ENCODE results near the gene C6orf89.

The C6orf89 gene, protein sequence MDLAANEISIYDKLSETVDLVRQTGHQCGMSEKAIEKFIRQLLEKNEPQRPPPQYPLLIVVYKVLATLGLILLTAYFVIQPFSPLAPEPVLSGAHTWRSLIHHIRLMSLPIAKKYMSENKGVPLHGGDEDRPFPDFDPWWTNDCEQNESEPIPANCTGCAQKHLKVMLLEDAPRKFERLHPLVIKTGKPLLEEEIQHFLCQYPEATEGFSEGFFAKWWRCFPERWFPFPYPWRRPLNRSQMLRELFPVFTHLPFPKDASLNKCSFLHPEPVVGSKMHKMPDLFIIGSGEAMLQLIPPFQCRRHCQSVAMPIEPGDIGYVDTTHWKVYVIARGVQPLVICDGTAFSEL

DNA sequence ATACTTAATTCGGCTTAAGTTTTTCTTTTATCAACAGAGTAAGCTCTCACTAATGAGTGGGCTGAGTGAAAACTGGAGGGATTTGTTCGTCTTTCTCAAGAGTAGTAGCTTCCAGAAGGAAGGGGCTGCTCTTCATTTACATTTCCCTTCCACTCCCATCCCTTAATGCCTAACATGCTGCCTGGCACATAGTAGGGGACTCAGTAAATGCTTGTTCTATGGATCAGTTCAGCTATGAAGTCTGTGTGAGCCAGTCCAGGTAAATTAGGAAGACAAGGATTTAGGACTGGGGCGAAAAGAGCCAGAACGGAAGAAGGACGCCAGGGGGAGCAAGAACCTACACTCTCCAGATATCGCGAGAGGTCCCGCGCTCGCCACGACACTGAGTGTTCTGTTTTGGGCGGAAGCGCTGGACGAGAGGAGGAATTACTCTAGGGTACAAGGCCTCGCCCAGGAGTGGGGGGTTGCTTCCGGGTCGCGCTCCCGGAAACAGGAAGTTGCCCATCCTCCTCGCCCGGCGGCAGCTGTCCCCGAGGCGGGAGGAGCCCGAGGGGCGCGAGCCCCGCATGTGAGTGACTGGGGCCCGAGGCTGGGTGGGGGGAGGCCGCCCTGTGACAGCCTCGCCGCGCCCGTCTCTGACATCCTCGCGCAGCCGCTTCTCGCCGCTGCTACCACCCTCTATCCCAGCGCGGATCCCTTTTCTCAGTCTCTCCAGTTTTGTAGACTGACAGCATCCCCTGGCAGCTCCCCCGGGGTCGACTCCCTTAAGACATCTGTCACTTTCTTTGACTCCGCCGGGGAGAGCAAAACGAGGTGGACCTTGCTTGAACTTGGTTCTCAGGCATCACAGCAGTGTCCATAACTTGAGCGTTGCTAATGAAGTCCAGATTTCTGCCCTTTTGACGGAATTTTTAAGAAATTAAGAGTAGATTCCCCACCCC, at the start of gene C6orf89:
Gene C6orf89, plus strand, starts transcription at position 492 of the 941 bp plus-strand sequence. CDS start 13,493 bp downstream, outside the sequence.
- peaks cover 0 to 7% (median 0%) of the 10 kb centered on the region in 11 experiments; a peak in 2 of 22 replicates for H4K20me1 ChIP-seq
- peak within 1 kb of the TSS; percentile 79 to 90 (median 86) for H3K9ac ChIP-seq
- peaks cover 0 to 8% (median 4%) of the 10 kb centered on the region in 11 experiments; a peak in 10 of 22 replicates for H3K9me3 ChIP-seq (replicated peaks in 1 of 11)
- H3K4me3 ChIP-seq: peak within 1 kb of the TSS; percentile 67 to 94 (median 80)
- H3K4me1 ChIP-seq: peaks cover 15 to 23% (median 20%) of the 10 kb centered on the region in 10 experiments
- no peaks in the 10 kb centered on the region for H3K27me3 ChIP-seq
- peak within 1 kb of the TSS; percentile 74 to 87 (median 83) for H3K27ac ChIP-seq
- 0 out of 22 replicates have a peak, but pooled peaks cover 0 to 4% (median 0%) of the 10 kb centered on the region in 11 experiments for H3K36me3 ChIP-seq
- H3K4me2 ChIP-seq: peak within 1 kb of the TSS; percentile 76 to 94 (median 81)
- no peak for TF ChIP-seq Cebpa-rat (IDR thresholded peaks at IDR 0.05)

DNA sequence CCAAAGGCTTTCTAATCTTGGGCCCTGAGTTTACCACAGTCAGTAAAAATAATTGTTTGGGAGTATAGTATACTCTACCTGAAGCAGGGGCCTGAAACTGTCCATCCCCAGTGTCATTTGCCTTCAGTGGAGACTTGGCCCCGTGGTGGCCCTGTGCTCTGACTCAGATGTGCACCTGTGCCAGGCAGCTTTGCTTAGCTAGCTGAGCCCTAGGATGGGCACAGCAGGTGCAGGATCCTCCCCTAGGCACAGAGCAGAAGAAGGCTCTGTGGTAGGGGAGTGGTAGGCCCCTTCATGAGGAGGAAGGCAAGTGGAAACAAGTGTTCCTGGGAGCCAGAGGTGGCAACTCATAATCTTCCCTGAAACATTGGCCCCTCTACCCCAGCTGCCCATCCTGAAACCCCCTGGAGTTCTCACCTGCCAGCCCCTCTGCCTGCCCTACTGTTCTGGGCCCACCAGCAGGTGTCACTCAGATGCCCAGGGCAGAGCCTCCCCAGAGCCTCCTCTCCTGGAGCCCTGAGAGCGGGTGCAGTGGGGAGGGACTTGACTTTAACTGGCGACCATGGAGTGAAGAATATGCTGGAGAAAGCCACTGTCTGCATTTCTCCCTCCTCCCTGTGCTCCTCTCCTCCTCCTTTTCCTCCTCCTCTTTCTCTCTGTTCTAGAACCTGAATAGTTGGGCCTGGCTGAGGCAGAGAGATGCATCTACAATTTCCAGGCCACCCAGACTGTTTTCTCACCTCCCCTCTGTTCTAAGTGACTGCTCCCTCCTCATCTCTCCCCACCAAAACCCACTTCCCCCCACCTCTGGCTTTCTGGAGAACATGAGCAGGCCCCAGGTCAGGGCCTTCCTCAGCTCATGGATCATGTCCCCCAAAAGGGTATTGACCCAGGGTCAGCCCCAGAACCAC, 49.4 kb upstream of the C6orf89 start:
- peaks cover 0 to 18% (median 13%) of the 10 kb centered on the region in 11 experiments; a peak in 11 of 22 replicates for H3K9me3 ChIP-seq (replicated peaks in 1 of 11)
- H3K27ac ChIP-seq: no peak overlapping the region
- no peak overlapping the region for H3K4me3 ChIP-seq
- no peaks in the 10 kb centered on the region for H3K36me3 ChIP-seq
- H3K9ac ChIP-seq: no peak overlapping the region
- peaks cover 46 to 67% (median 59%) of the 10 kb centered on the region in 11 experiments for H3K27me3 ChIP-seq
- H4K20me1 ChIP-seq: peaks cover 0 to 38% (median 19%) of the 10 kb centered on the region in 11 experiments; a peak in 15 of 22 replicates
- no peak for TF ChIP-seq Cebpa-rat (IDR thresholded peaks at IDR 0.05)
- peak overlapping the region in 2 of 11 experiments; percentile 2 to 11; a peak in 3 of 22 replicates for H3K4me2 ChIP-seq
- H3K4me1 ChIP-seq: peaks cover 17 to 59% (median 47%) of the 10 kb centered on the region in 10 experiments

GRCh38 chr6:36837022-36837339, 48.8 kb upstream of the C6orf89 start:
- Histone ChIP-seq H3K4me2 (peak overlapping the region in 2 of 11 experiments; percentile 2 to 11; a peak in 2 of 22 replicates), H3K27me3 (peaks cover 53 to 73% (median 62%) of the 10 kb centered on the region in 11 experiments)
- no peak for TF ChIP-seq Cebpa-rat (IDR thresholded peaks at IDR 0.05)

DNA sequence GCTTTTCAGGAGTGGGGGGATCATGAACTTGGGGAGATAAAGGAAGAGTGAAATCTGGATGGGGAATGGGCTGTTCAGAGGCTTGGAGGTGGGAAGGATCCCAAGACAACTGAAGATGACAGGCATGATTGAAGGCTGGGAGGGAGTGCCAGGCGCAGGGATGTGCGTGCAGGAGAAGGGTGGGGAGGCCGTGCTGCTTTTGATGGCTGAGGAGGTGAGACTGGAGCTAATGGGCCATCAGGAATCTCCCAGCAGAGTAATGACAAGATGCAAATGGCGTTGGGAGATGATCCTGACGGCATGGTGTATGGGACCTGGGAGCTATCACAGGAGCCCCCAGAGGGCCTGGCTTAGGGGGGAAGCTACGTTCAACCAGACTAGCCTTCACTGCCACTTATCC, 48.1 kb upstream of the C6orf89 start:
- no peak for TF ChIP-seq Cebpa-rat (IDR thresholded peaks at IDR 0.05)
- Histone ChIP-seq H3K9ac (no peak overlapping the region), H3K27me3 (peaks cover 60 to 77% (median 65%) of the 10 kb centered on the region in 11 experiments)

More at GRCh38 chr6:36837022-36837339, 48.8 kb upstream of the C6orf89 start:
- peaks cover 0 to 18% (median 13%) of the 10 kb centered on the region in 11 experiments; a peak in 11 of 22 replicates for H3K9me3 ChIP-seq (replicated peaks in 1 of 11)
- H3K36me3 ChIP-seq: no peaks in the 10 kb centered on the region
- H3K27ac ChIP-seq: no peak overlapping the region
- H4K20me1 ChIP-seq: peaks cover 0 to 38% (median 19%) of the 10 kb centered on the region in 11 experiments; a peak in 15 of 22 replicates
- H3K4me3 ChIP-seq: no peak overlapping the region
- H3K9ac ChIP-seq: no peak overlapping the region
- peaks cover 21 to 59% (median 47%) of the 10 kb centered on the region in 10 experiments for H3K4me1 ChIP-seq

GRCh38 chr6:36838896-36839748, 46.6 kb upstream of the C6orf89 start, which contains the start of gene CPNE5:
CPNE5 (minus strand) TSS chr6:36839444; CDS start chr6:36839377, 67 bp downstream.
- Histone ChIP-seq H4K20me1 (peaks cover 0 to 38% (median 20%) of the 10 kb centered on the region in 11 experiments; a peak in 16 of 22 replicates), H3K4me1 (peaks cover 27 to 50% (median 36%) of the 10 kb centered on the region in 10 experiments), H3K36me3 (no peaks in the 10 kb centered on the region), H3K4me3 (peak within 1 kb of the TSS; percentile 50 to 69 (median 60)), H3K4me2 (peak within 1 kb of the TSS; percentile 86 to 96 (median 90)), H3K27me3 (peaks cover 60 to 81% (median 65%) of the 10 kb centered on the region in 11 experiments), H3K9ac (peak within 1 kb of the TSS; percentile 29 to 73 (median 58); a peak in 17 of 22 replicates), H3K9me3 (replicated peaks in 1 of 11) (no peaks in the 10 kb centered on the region), H3K27ac (no peak within 1 kb of the TSS)
- TF ChIP-seq Cebpa-rat (IDR thresholded peaks at IDR 0.05): no peak

More for the DNA sequence above, 48.1 kb upstream of the C6orf89 start:
- H3K36me3 ChIP-seq: no peaks in the 10 kb centered on the region
- no peak overlapping the region for H3K27ac ChIP-seq
- H3K4me2 ChIP-seq: no peak overlapping the region
- peaks cover 0 to 38% (median 19%) of the 10 kb centered on the region in 11 experiments; a peak in 15 of 22 replicates for H4K20me1 ChIP-seq
- peaks cover 0 to 11% (median 8%) of the 10 kb centered on the region in 11 experiments; a peak in 11 of 22 replicates for H3K9me3 ChIP-seq (replicated peaks in 1 of 11)
- no peak overlapping the region for H3K4me3 ChIP-seq
- H3K4me1 ChIP-seq: peaks cover 28 to 55% (median 47%) of the 10 kb centered on the region in 10 experiments

DNA sequence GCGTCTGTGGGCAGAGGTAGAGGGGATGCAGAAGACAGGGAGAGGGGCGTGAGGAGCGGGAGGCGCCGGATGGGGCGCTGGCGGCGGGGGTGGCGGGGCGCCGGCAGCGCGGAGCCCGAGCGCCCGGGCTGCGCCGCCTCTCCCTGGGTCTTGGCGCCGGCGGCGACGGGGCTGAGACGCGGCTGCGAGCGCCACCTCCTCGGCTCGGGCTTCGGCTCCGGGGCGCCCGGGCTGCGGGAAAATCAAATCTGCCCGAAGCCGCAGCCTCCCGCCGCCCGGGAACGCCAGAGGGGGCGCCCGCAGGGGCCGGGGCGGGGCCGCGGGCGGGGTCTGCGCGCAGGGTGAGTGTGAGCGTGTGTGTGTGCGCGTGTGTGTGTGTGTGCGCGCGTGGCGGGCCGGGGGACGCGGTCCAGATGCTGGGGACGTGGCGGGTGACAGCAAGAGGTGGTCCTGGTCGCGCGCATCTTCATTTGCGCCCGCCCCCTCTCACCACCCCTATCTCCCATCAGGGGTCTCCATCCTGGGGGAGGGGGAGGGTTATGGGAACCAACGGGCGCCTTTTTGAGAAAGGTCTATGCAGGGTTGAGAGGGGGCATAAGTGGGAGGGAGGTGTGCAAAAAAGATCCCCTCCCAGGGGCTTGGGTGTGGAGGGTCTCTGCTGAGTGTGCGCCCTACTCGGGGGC, 45.9 kb upstream of the C6orf89 start:
- H3K4me2 ChIP-seq: peak overlapping the region; percentile 86 to 96 (median 90)
- H3K9me3 ChIP-seq (replicated peaks in 1 of 11): no peaks in the 10 kb centered on the region
- no peaks in the 10 kb centered on the region for H3K36me3 ChIP-seq
- H3K27ac ChIP-seq: no peak overlapping the region
- peak overlapping the region; percentile 29 to 73 (median 58); a peak in 17 of 22 replicates for H3K9ac ChIP-seq
- H3K27me3 ChIP-seq: peaks cover 60 to 80% (median 63%) of the 10 kb centered on the region in 11 experiments
- peaks cover 0 to 43% (median 20%) of the 10 kb centered on the region in 11 experiments; a peak in 16 of 22 replicates for H4K20me1 ChIP-seq
- H3K4me3 ChIP-seq: peak overlapping the region; percentile 50 to 69 (median 60)
- peaks cover 19 to 48% (median 34%) of the 10 kb centered on the region in 10 experiments for H3K4me1 ChIP-seq
- TF ChIP-seq Cebpa-rat (IDR thresholded peaks at IDR 0.05): no peak

Data from BLaER1 treated with 17β-estradiol and CSF1 and Interleukin-3, amounts not matched to agents 10 nM and 100 nM (cell line).